GM12878 (cell line): ENCODE measurements around the gene ERC2. TPM values are rescaled to one million over a fixed set of nuclear protein-coding genes. Genes with fewer than 3 reads are reported as not detected.

Experiments
- ATAC-seq: fragments of 200-7000 bp; cut with Tn5 transposase; 3 replicates; pipeline ENCODE4 v1.9.1; 2020; ENCODE audit warnings: mild to moderate bottlenecking, moderate library complexity
- BruUV-seq: library from RNA; stranded (reverse); fragments of 400-500 nt; replicated peaks from 2 replicates; lab custom pipeline; 2021; lab: Mats Ljungman, UMichigan
- CTCF ChIA-PET: fragments of 300-600 bp; sonication (Branson Sonifier 250); formaldehyde crosslinking; extraction: SDS; loops from one replicate; lab custom pipeline; 2021; ENCODE audit warnings: inconsistent platforms; lab: Yijun Ruan, JAX
- POLR2A ChIA-PET: fragments of 350-600 bp; formaldehyde crosslinking; extraction: SDS; loops from one replicate; lab custom pipeline; 2021; ENCODE audit warnings: inconsistent platforms; lab: Charles Lee
- RAD21 ChIA-PET: fragments of 300-600 bp; sonication (Branson Sonifier 250); formaldehyde crosslinking; loops from one replicate; lab custom pipeline; 2023; ENCODE audit warnings: antibody characterized with exemption; ENCODE audit not compliant: unreplicated experiment; lab: Charles Lee
- SMC1A ChIA-PET: fragments of 300-600 bp; sonication (Branson Sonifier 250); formaldehyde crosslinking; loops from one replicate; lab custom pipeline; 2023; ENCODE audit not compliant: unreplicated experiment, uncharacterized antibody; lab: Charles Lee
- DNase-seq: peaks from one replicate; pipeline ENCODE4 v3.0.0-alpha.2; 2011; ENCODE audit warnings: low read depth, low spot score
- FAIRE-seq: peaks from 3 replicates; lab custom pipeline; 2011; peaks lifted over from hg19 to GRCh38; lab: Jason Lieb, UNC
- H2AFZ ChIP-seq: 2 replicates; pipeline ENCODE4 v1.6.0; 2011; ENCODE audit warnings: low read depth, low read length, control low read depth; ENCODE audit not compliant: control insufficient read depth
- H3K27ac ChIP-seq: 2 replicates; pipeline ENCODE4 v1.5.1; 2011; ENCODE audit warnings: control low read depth; ENCODE audit not compliant: control insufficient read depth, insufficient read depth
- H3K27me3 ChIP-seq, 2 experiments: replicated peaks in 1 of 2; 2 replicates each; pipeline versions ENCODE4 v1.6.0 to v1.6.1; 2011; ENCODE audit warnings: low read length in 1 of 2; ENCODE audit not compliant: control insufficient read depth in 2 of 2, insufficient read depth in 2 of 2
- H3K36me3 ChIP-seq, 2 experiments: 2 replicates each; pipeline ENCODE4 v1.5.1; 2011; ENCODE audit warnings: low read length in 1 of 2; ENCODE audit not compliant: control insufficient read depth in 2 of 2, insufficient read depth in 2 of 2
- H3K4me1 ChIP-seq: 2 replicates; pipeline ENCODE4 v1.6.1; 2011; ENCODE audit warnings: mild to moderate bottlenecking, low read length, moderate library complexity, mixed read lengths; ENCODE audit not compliant: control insufficient read depth, insufficient read depth
- H3K4me2 ChIP-seq: 2 replicates; pipeline ENCODE4 v1.6.0; 2011; ENCODE audit warnings: control low read depth; ENCODE audit not compliant: control insufficient read depth, insufficient read depth
- H3K4me3 ChIP-seq: fragments of 200-600 bp; sonication (generic); 2 replicates; pipeline ENCODE4 v1.5.1; 2016
- H3K79me2 ChIP-seq: 2 replicates; pipeline ENCODE4 v1.6.0; 2011; ENCODE audit warnings: low read length; ENCODE audit not compliant: control insufficient read depth, insufficient read depth
- H3K9ac ChIP-seq: 2 replicates; pipeline ENCODE4 v1.8.0; 2011; ENCODE audit warnings: low read length, control low read depth, mixed read lengths; ENCODE audit not compliant: control insufficient read depth, insufficient read depth
- H3K9me3 ChIP-seq: replicated peaks from 3 replicates; pipeline ENCODE4 v1.5.1; 2011; ENCODE audit warnings: mild to moderate bottlenecking, low read length; ENCODE audit not compliant: control insufficient read depth, insufficient read depth
- H4K20me1 ChIP-seq: 2 replicates; pipeline ENCODE4 v1.6.0; 2011; ENCODE audit not compliant: control insufficient read depth, insufficient read depth
- EGR1 ChIP-seq, 2 experiments: IDR thresholded peaks; 1 replicate in 1 of 2; 2 replicates in 1 of 2; pipeline ENCODE4 v1.6.1; 2011 to 2012; ENCODE audit warnings: low read depth in 2 of 2, low read length in 2 of 2, borderline replicate concordance in 1 of 2, mild to moderate bottlenecking in 1 of 2, moderate library complexity in 1 of 2
- IKZF1 ChIP-seq: fragments of 450-650 bp; conservative IDR thresholded peaks from 2 replicates; pipeline ENCODE4 v1.6.1; 2017; ENCODE audit warnings: antibody characterized with exemption, mild to moderate bottlenecking
- IRF3 ChIP-seq: fragments of 450-650 bp; IDR thresholded peaks from 2 replicates; pipeline ENCODE4 v1.6.1; 2014; ENCODE audit warnings: mild to moderate bottlenecking
- LARP7 ChIP-seq: fragments of 450-650 bp; IDR thresholded peaks from 2 replicates; pipeline ENCODE4 v1.6.1; 2017; ENCODE audit warnings: mild to moderate bottlenecking
- MLLT1 ChIP-seq: fragments of 450-650 bp; IDR thresholded peaks from 2 replicates; pipeline ENCODE4 v1.6.1; 2016; ENCODE audit warnings: mild to moderate bottlenecking
- RAD21 ChIP-seq: IDR thresholded peaks from 2 replicates; pipeline ENCODE4 v1.6.1; 2011; ENCODE audit warnings: mild to moderate bottlenecking, low read depth, low read length, moderate library complexity; ENCODE audit not compliant: insufficient read depth
- RAD51 ChIP-seq: fragments of 450-650 bp; IDR thresholded peaks from 2 replicates; pipeline ENCODE4 v1.6.1; 2016; ENCODE audit warnings: moderate library complexity, mild to moderate bottlenecking, inconsistent platforms
- RCOR1 ChIP-seq: conservative IDR thresholded peaks from 2 replicates; pipeline ENCODE4 v1.6.1; 2012; ENCODE audit warnings: low read depth, low read length, improper control_type of control experiment
- SIN3A ChIP-seq: IDR thresholded peaks from 2 replicates; pipeline ENCODE4 v1.6.1; 2012; ENCODE audit warnings: low read depth, low read length, improper control_type of control experiment
- SUZ12 ChIP-seq: fragments of 200-600 bp; sonication (generic); IDR thresholded peaks from one replicate; pipeline ENCODE4 v1.6.1; 2018; ENCODE audit warnings: antibody characterized with exemption, mild to moderate bottlenecking; ENCODE audit not compliant: unreplicated experiment
- WGBS: methylation state at CpG from one replicate; pipeline ENCODE4 v1.1.6; 2016; ENCODE audit warnings: low lambda C conversion rate; ENCODE audit not compliant: insufficient replicate concordance, insufficient coverage; ENCODE audit errors: missing lambda C conversion rate; 5-methylcytosine and 5-hydroxymethylcytosine counted together
- in situ Hi-C: fragments of 300-500 bp; cut with MboI; formaldehyde crosslinking; loops from 9 replicates; pipeline ENCODE4 v1.14.3; 2018; ENCODE audit warnings: mixed read lengths
- intact Hi-C: fragments of 100-400 bp; cut with micrococcal nuclease; formaldehyde crosslinking; loops from one replicate; pipeline ENCODE4 v1.14.2; 2022; ENCODE audit not compliant: unreplicated experiment
- polyA plus RNA-seq, 11 experiments: library from polyadenylated mRNA; depleted of rRNA in 4 of 11; unstranded in 6 of 11; stranded (reverse) in 5 of 11; fragments of >200 nt; fragmentation: Nextera tagmentation in 4 of 11; fragmentation: Illumina TruSeq in 1 of 11; extraction: Ambion mirVana in 4 of 11; extraction: Trizol in 1 of 11; gene quantifications; 1 replicate in 1 of 11; 2 replicates in 10 of 11; pipeline versions ENCODE4 v1.2.1 to v1.2.3, GENCODE V29; 2011 to 2016; ENCODE audit warnings: inconsistent platforms in 2 of 11, missing spikeins in 2 of 11, low read depth in 1 of 11
- total RNA-seq, 4 experiments: library from RNA; depleted of rRNA in 3 of 4; stranded (reverse); fragments of >200 nt in 3 of 4; fragmentation: Illumina TruSeq in 1 of 4; extraction: Trizol in 1 of 4; gene quantifications; 2 replicates each; pipeline versions ENCODE4 v1.2.1 to v1.2.3, GENCODE V29; 2013 to 2021
- TF ChIP-seq, protein P1 (sequence below): fragments of 450-650 bp; IDR thresholded peaks from 2 replicates; pipeline ENCODE4 v1.6.1; 2017; ENCODE audit warnings: borderline replicate concordance

ERC2 gene
- total and polyA plus RNA-seq, 10 of the 15 experiments (the other 5 are each of a cell fraction or from before 2014, with no cell fraction given), result 0.06 to 1.4 (median 0.12) TPM; not detected in 3

DNA sequence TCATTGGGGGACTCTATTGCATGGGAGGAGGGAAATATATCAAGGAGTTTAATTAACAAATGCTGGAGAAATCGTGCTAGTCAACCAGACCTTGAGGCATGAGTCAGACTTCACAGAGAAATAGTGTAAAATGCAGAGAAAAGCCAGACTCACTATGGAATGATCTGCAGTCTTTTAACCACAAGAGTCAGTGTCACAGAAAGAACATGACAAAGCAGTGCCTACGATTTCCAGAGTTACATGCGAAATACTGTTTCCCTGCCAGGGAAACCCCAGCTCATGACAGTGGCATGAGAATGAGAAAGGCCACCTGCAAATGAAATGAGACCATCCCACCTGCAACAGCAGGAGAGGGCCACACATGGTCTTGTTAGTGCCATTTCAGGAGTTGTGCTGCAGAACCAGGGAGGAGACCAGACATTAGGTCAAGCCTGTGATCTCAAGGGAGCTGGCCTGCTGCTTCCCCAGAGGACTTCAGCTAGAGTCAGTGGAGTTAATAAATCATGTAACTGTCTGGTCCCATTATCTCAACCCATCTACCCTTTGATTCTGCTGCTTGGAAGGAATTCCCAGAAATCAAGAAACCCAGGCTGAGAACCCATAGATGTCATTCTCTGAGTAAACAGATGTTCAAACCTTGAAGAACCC lies 79.0 kb downstream of the ERC2 start (continued):
- TF ChIP-seq, protein P1, sequence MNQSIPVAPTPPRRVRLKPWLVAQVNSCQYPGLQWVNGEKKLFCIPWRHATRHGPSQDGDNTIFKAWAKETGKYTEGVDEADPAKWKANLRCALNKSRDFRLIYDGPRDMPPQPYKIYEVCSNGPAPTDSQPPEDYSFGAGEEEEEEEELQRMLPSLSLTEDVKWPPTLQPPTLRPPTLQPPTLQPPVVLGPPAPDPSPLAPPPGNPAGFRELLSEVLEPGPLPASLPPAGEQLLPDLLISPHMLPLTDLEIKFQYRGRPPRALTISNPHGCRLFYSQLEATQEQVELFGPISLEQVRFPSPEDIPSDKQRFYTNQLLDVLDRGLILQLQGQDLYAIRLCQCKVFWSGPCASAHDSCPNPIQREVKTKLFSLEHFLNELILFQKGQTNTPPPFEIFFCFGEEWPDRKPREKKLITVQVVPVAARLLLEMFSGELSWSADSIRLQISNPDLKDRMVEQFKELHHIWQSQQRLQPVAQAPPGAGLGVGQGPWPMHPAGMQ, result no peak
- no peak for TF ChIP-seq SIN3A
- no peak for TF ChIP-seq RCOR1
- no peak for TF ChIP-seq RAD21
- no peak for TF ChIP-seq RAD51
- no peak for TF ChIP-seq LARP7
- TF ChIP-seq IRF3, result no peak
- no peak for TF ChIP-seq EGR1 (IDR thresholded peaks at IDR 0.05; ENCODE audit: borderline replicate concordance in 1 of 2, low read depth in 2 of 2, low read length in 2 of 2)

- no peaks in the 10 kb centered on the region for H3K4me1 ChIP-seq
- no peak for ATAC-seq
- POLR2A ChIA-PET, result no interaction called here
- intact Hi-C loops (no loop called here), in situ Hi-C loops (no loop called here)
- no peaks in the 10 kb centered on the region; a peak in 1 of 4 replicates for H3K27me3 ChIP-seq
- WGBS, result 7% methylated on average over 3 of the region's 3 CpGs
- no peak for DNase-seq
- no peaks in the 10 kb centered on the region for H4K20me1 ChIP-seq
- no peaks in the 10 kb centered on the region for H3K9me3 ChIP-seq
- no peak overlapping the region for H3K27ac ChIP-seq
- no peaks in the 10 kb centered on the region for H3K36me3 ChIP-seq
- CTCF ChIA-PET, result no interaction called here
- no peak overlapping the region for H3K4me3 ChIP-seq
- no peak overlapping the region for H3K9ac ChIP-seq
- no peaks in the 10 kb centered on the region for H3K79me2 ChIP-seq
- SMC1A ChIA-PET, result no interaction called here
- TF ChIP-seq SUZ12, result no peak
- no peak for TF ChIP-seq MLLT1
- no peak for TF ChIP-seq IKZF1
- no peak for TF ChIP-seq LARP7
- no peak overlapping the region for H2AFZ ChIP-seq
- RAD21 ChIA-PET, result no interaction called here
- BruUV-seq, result no TSS peak
- FAIRE-seq, result no peak
- H3K4me2 ChIP-seq, result no peak overlapping the region
Observed at GRCh38 chr3:56383092-56383491, 85.2 kb downstream of the ERC2 start.
